ENCODE measurements around the gene GLRX. TPM values are rescaled to one million over a fixed set of nuclear protein-coding genes. Genes with fewer than 3 reads are reported as not detected.

Gene GLRX
- total and polyA plus RNA-seq, 2 of the 13 experiments (the other 11 are each of a cell fraction or from before 2014, with no cell fraction given): 63.8 to 499 TPM

- ATAC-seq (no peak), FAIRE-seq (no peak), DNase-seq (ENCODE audit: low spot score) (no peak)
- H3K4me1 ChIP-seq (ENCODE audit: insufficient read depth, low read length): peaks cover 80% of the 10 kb centered on the region
- H3K27ac ChIP-seq (ENCODE audit: extremely low read length, insufficient read depth, low read length): no peak overlapping the region
- no peak overlapping the region for H3K4me2 ChIP-seq (ENCODE audit: low read depth, low read length)
- intact Hi-C loops (cut with micrococcal nuclease; ENCODE audit: unreplicated experiment): no loop called here
- WGBS (ENCODE audit: low lambda C conversion rate): 84% methylated on average over 7 of the region's 8 CpGs
- no peaks in the 10 kb centered on the region for H3K9me3 ChIP-seq (ENCODE audit: low read length)
- POLR2A ChIA-PET: interaction anchor here (7.8 kb wide), 1 partner anchor 15 kb away, joined by 130 read pairs; the partner anchor contains the start of gene GLRX
- no peaks in the 10 kb centered on the region for H4K20me1 ChIP-seq (ENCODE audit: insufficient read depth, low read length)
- no TSS peak for BruUV-seq (replicated peaks)
- no peaks in the 10 kb centered on the region for H3K27me3 ChIP-seq (ENCODE audit: control insufficient read depth in 1 of 2, insufficient read depth in 2 of 2, low read length in 2 of 2)
- H3K4me3 ChIP-seq (replicated peaks in 1 of 3; ENCODE audit: insufficient read depth in 1 of 3, low read depth in 2 of 3, low read length in 3 of 3): no peak overlapping the region
- in situ Hi-C loops (cut with HindIII; ENCODE audit: extremely low pct_ligation_motif_present, low pct_unique_long_range_greater_than_20kb): loop anchor here (25.0 kb wide), 1 partner anchor 551 kb away; the partner anchor contains the start of gene MCTP1
- H3K79me2 ChIP-seq (ENCODE audit: insufficient read depth, low read length): no peaks in the 10 kb centered on the region
- no peak overlapping the region for H2AFZ ChIP-seq (ENCODE audit: low read length)
- CTCF ChIA-PET (ENCODE audit: low intra/inter-chr PET ratio, low total read pairs): no interaction called here
- no peak overlapping the region for H3K9ac ChIP-seq (ENCODE audit: insufficient read depth, low read depth, low read length)
- TF ChIP-seq HNRNPL (IDR thresholded peaks at IDR 0.05; ENCODE audit: low read depth, low read length): 0 out of 2 replicates have a peak, but pooled peaks have one; percentile 18
- no peak for TF ChIP-seq RBFOX2 (IDR thresholded peaks at IDR 0.05; ENCODE audit: low read depth, low read length)
- no peaks in the 10 kb centered on the region for H3K36me3 ChIP-seq (replicated peaks in 1 of 2; ENCODE audit: control insufficient read depth in 1 of 2, insufficient read depth in 2 of 2, low read length in 2 of 2)
These were observed 15.5 kb upstream of the GLRX start for GRCh38 chr5:95838001-95838520.

- no peak for FAIRE-seq
- no peaks in the 10 kb centered on the region for H3K36me3 ChIP-seq (replicated peaks in 1 of 2; ENCODE audit: control insufficient read depth in 1 of 2, insufficient read depth in 2 of 2, low read length in 2 of 2)
- no peak overlapping the region for H3K4me3 ChIP-seq (replicated peaks in 1 of 3; ENCODE audit: insufficient read depth in 1 of 3, low read depth in 2 of 3, low read length in 3 of 3)
- H3K9ac ChIP-seq (ENCODE audit: insufficient read depth, low read depth, low read length): no peak overlapping the region
- ChIA-PET POLR2A (interaction anchor here (7.8 kb wide), 1 partner anchor 15 kb away, joined by 130 read pairs; the partner anchor contains the start of gene GLRX), CTCF (ENCODE audit: low intra/inter-chr PET ratio, low total read pairs) (no interaction called here)
- no peaks in the 10 kb centered on the region for H4K20me1 ChIP-seq (ENCODE audit: insufficient read depth, low read length)
- no TSS peak for BruUV-seq (replicated peaks)
- H3K27me3 ChIP-seq (ENCODE audit: control insufficient read depth in 1 of 2, insufficient read depth in 2 of 2, low read length in 2 of 2): no peaks in the 10 kb centered on the region
- H3K27ac ChIP-seq (ENCODE audit: extremely low read length, insufficient read depth, low read length): no peak overlapping the region
- no peak for ATAC-seq
- peaks cover 80% of the 10 kb centered on the region for H3K4me1 ChIP-seq (ENCODE audit: insufficient read depth, low read length)
- 68% methylated on average over 5 of the region's 5 CpGs for WGBS (ENCODE audit: low lambda C conversion rate)
- H3K79me2 ChIP-seq (ENCODE audit: insufficient read depth, low read length): no peaks in the 10 kb centered on the region
- intact Hi-C loops (cut with micrococcal nuclease; ENCODE audit: unreplicated experiment): no loop called here
- no peak overlapping the region for H2AFZ ChIP-seq (ENCODE audit: low read length)
- no peak for DNase-seq (ENCODE audit: low spot score)
- H3K4me2 ChIP-seq (ENCODE audit: low read depth, low read length): no peak overlapping the region
- no peaks in the 10 kb centered on the region for H3K9me3 ChIP-seq (ENCODE audit: low read length)
- in situ Hi-C loops (cut with HindIII; ENCODE audit: extremely low pct_ligation_motif_present, low pct_unique_long_range_greater_than_20kb): loop anchor here (25.0 kb wide), 1 partner anchor 550 kb away; the partner anchor contains the start of gene MCTP1
- no peak for TF ChIP-seq IKZF5 (CRISPR knock-in tag; IDR thresholded peaks at IDR 0.05)
- no peak for TF ChIP-seq ZNF263 (CRISPR knock-in tag; IDR thresholded peaks at IDR 0.05)
- no peak for TF ChIP-seq THAP7 (CRISPR knock-in tag; IDR thresholded peaks at IDR 0.05)
- TF ChIP-seq SRSF1 (optimal IDR thresholded peaks at IDR 0.05; ENCODE audit: low read depth, low read length): no peak
- no peak for TF ChIP-seq ZNF362 (CRISPR knock-in tag; IDR thresholded peaks at IDR 0.05; ENCODE audit: borderline replicate concordance)
- no peak for TF ChIP-seq CENPX (CRISPR knock-in tag; IDR thresholded peaks at IDR 0.05)
- no peak for TF ChIP-seq ELF3 (CRISPR knock-in tag; IDR thresholded peaks at IDR 0.05)
- TF ChIP-seq ZNF660 (CRISPR knock-in tag; IDR thresholded peaks at IDR 0.05; ENCODE audit: borderline replicate concordance, low read depth): no peak
- no peak for TF ChIP-seq HBP1 (CRISPR knock-in tag; IDR thresholded peaks at IDR 0.05; ENCODE audit: low read depth)
- TF ChIP-seq ATF5 (CRISPR knock-in tag; IDR thresholded peaks at IDR 0.05; ENCODE audit: low read depth): no peak
- no peak for TF ChIP-seq CENPT (CRISPR knock-in tag; IDR thresholded peaks at IDR 0.05; ENCODE audit: low read depth)
These were observed 15.0 kb upstream of the GLRX start for GRCh38 chr5:95837492-95837891.

All from HepG2 (cell line).